Endothelial cell of umbilical vein (primary cell): ENCODE results near the gene SVEP1. TPM values are rescaled to one million over a fixed set of nuclear protein-coding genes. Genes with fewer than 3 reads are reported as not detected.

Experiments used
- BruUV-seq: library from RNA; stranded (reverse); fragments of 400-500 nt; replicated peaks from 2 replicates; lab custom pipeline; 2021; lab: Mats Ljungman, UMichigan
- CTCF ChIA-PET: fragments of 300-600, 350-600 bp; sonication (Branson Sonifier 250); formaldehyde crosslinking; loops from one replicate; lab custom pipeline; 2021; ENCODE audit warnings: antibody characterized with exemption, inconsistent platforms; lab: Charles Lee
- POLR2A ChIA-PET: fragments of 300-600, 350-600 bp; sonication (Branson Sonifier 250); formaldehyde crosslinking; loops from one replicate; lab custom pipeline; 2021; ENCODE audit warnings: antibody characterized with exemption, inconsistent platforms; lab: Charles Lee
- DNase-seq: peaks from one replicate; pipeline ENCODE4 v3.0.0-alpha.2; 2011; ENCODE audit warnings: low read depth, low spot score
- FAIRE-seq: peaks from 2 replicates; lab custom pipeline; 2011; peaks lifted over from hg19 to GRCh38; lab: Jason Lieb, UNC
- H2AFZ ChIP-seq: 2 replicates; pipeline ENCODE4 v1.6.0; 2012; ENCODE audit warnings: low read depth, low read length, control low read depth, inconsistent platforms
- H3K27ac ChIP-seq: 2 replicates; pipeline ENCODE4 v1.5.1; 2011; ENCODE audit warnings: low read depth, mild to moderate bottlenecking, control low read depth, low read length, moderate library complexity; ENCODE audit not compliant: insufficient read depth
- H3K27me3 ChIP-seq, 2 experiments: 2 replicates each; pipeline versions ENCODE4 v1.6.0 to v1.6.1; 2011; ENCODE audit warnings: low read length in 2 of 2, mixed read lengths in 1 of 2; ENCODE audit not compliant: control insufficient read depth in 2 of 2, insufficient read depth in 2 of 2
- H3K36me3 ChIP-seq, 2 experiments: 2 replicates in 1 of 2; 3 replicates in 1 of 2; pipeline ENCODE4 v1.5.1; 2011; ENCODE audit warnings: low read length in 2 of 2, mild to moderate bottlenecking in 1 of 2, moderate library complexity in 1 of 2; ENCODE audit not compliant: control insufficient read depth in 2 of 2, insufficient read depth in 2 of 2; ENCODE audit errors: extremely low read depth in 1 of 2
- H3K4me1 ChIP-seq: 3 replicates; pipeline ENCODE4 v1.5.1; 2011; ENCODE audit warnings: mild to moderate bottlenecking, low read length; ENCODE audit not compliant: control insufficient read depth, insufficient read depth; ENCODE audit errors: extremely low read depth
- H3K4me2 ChIP-seq: 2 replicates; pipeline ENCODE4 v1.6.1; 2011; ENCODE audit warnings: low read length, control low read depth, mixed read lengths; ENCODE audit not compliant: insufficient read depth
- H3K4me3 ChIP-seq, 3 experiments: fragments of 200-600 bp in 1 of 3; sonication (generic), shearing (Covaris generic) in 1 of 3; replicated peaks in 1 of 3; 2 replicates each; pipeline ENCODE4 v1.5.1; 2011 to 2016; ENCODE audit warnings: control low read depth in 3 of 3, low read length in 3 of 3, mild to moderate bottlenecking in 2 of 3, inconsistent platforms in 1 of 3, low read depth in 1 of 3, moderate library complexity in 1 of 3; ENCODE audit not compliant: insufficient read depth in 1 of 3
- H3K79me2 ChIP-seq: 2 replicates; pipeline ENCODE4 v1.6.0; 2012; ENCODE audit warnings: low read length, inconsistent platforms; ENCODE audit not compliant: control insufficient read depth, insufficient read depth
- H3K9ac ChIP-seq: replicated peaks from 2 replicates; pipeline ENCODE3; 2011; ENCODE audit warnings: low read length, control low read depth; ENCODE audit not compliant: insufficient read depth; ENCODE audit errors: extremely low read depth
- H3K9me1 ChIP-seq: replicated peaks from 3 replicates; pipeline ENCODE4 v1.6.0; 2011; ENCODE audit warnings: mild to moderate bottlenecking, low read length; ENCODE audit not compliant: control insufficient read depth, insufficient read depth; ENCODE audit errors: extremely low read depth
- H3K9me3 ChIP-seq: replicated peaks from 2 replicates; pipeline ENCODE4 v1.5.1; 2012; ENCODE audit warnings: low read length, inconsistent platforms; ENCODE audit not compliant: control insufficient read depth, insufficient read depth
- H4K20me1 ChIP-seq: replicated peaks from 2 replicates; pipeline ENCODE3; 2011; ENCODE audit warnings: mild to moderate bottlenecking, low read length; ENCODE audit not compliant: control insufficient read depth, insufficient read depth; ENCODE audit errors: extremely low read depth
- FOS ChIP-seq: IDR thresholded peaks from 2 replicates; pipeline ENCODE4 v1.6.1; 2011; ENCODE audit warnings: mild to moderate bottlenecking, low read length, moderate library complexity, borderline replicate concordance; ENCODE audit not compliant: insufficient read depth
- GATA2 ChIP-seq: IDR thresholded peaks from 2 replicates; pipeline ENCODE4 v1.7.0; 2011; ENCODE audit warnings: low read depth, mild to moderate bottlenecking, moderate library complexity, mixed read lengths, low read length; ENCODE audit not compliant: insufficient read length, insufficient read depth
- JUN ChIP-seq: IDR thresholded peaks from 2 replicates; pipeline ENCODE4 v1.6.1; 2011; ENCODE audit warnings: borderline replicate concordance, low read depth; ENCODE audit not compliant: insufficient read length, insufficient read depth
- MYC ChIP-seq: IDR thresholded peaks from one replicate; pipeline ENCODE4 v1.6.1; 2011; ENCODE audit warnings: mild to moderate bottlenecking, low read depth, low read length
- POLR2A ChIP-seq: IDR thresholded peaks from 2 replicates; pipeline ENCODE4 v1.6.1; 2012; ENCODE audit warnings: low read depth, mild to moderate bottlenecking, control low read depth, low read length
- POLR2AphosphoS5 ChIP-seq: IDR thresholded peaks from 2 replicates; pipeline ENCODE4 v1.6.1; 2012; ENCODE audit warnings: low read depth, mild to moderate bottlenecking, control low read depth, low read length, moderate library complexity; ENCODE audit not compliant: insufficient read depth
- dilution Hi-C: fragments of 300-500 bp; cut with MboI; formaldehyde crosslinking; loops from one replicate; pipeline ENCODE4 v1.15.0; 2019; ENCODE audit warnings: low sequenced_read_pairs; ENCODE audit not compliant: extremely low pct_ligation_motif_present
- intact Hi-C: fragments of 100-400 bp; cut with micrococcal nuclease; formaldehyde crosslinking; loops from one replicate; pipeline ENCODE4 v1.10.0; 2022
- polyA plus RNA-seq, 4 experiments: library from polyadenylated mRNA; depleted of rRNA in 3 of 4; stranded (reverse) in 3 of 4; unstranded in 1 of 4; fragments of >200 nt; gene quantifications; 2 replicates each; pipeline versions ENCODE4 v1.2.1 to v1.2.3, GENCODE V29; 2011 to 2012; ENCODE audit warnings: missing spikeins in 1 of 4
- total RNA-seq: library from RNA; stranded (reverse); gene quantifications from 2 replicates; pipeline ENCODE4 v1.2.3, GENCODE V29; 2021
- TF ChIP-seq, protein P1 (sequence below), 2 donors: IDR thresholded peaks; 1 replicate in 1 of 2; 2 replicates in 1 of 2; pipeline ENCODE4 v1.5.1; 2011; ENCODE audit warnings: low read length in 2 of 2, mild to moderate bottlenecking in 2 of 2, moderate library complexity in 2 of 2, control low read depth in 1 of 2, inconsistent platforms in 1 of 2, low read depth in 1 of 2; ENCODE audit not compliant: insufficient read depth in 1 of 2; ENCODE audit errors: extremely low read depth in 1 of 2

SVEP1 gene
- total and polyA plus RNA-seq, 2 donors (not counting 3 experiments of a cell fraction or from before 2014, with no cell fraction given) = 0.04 to 0.29 TPM

DNA sequence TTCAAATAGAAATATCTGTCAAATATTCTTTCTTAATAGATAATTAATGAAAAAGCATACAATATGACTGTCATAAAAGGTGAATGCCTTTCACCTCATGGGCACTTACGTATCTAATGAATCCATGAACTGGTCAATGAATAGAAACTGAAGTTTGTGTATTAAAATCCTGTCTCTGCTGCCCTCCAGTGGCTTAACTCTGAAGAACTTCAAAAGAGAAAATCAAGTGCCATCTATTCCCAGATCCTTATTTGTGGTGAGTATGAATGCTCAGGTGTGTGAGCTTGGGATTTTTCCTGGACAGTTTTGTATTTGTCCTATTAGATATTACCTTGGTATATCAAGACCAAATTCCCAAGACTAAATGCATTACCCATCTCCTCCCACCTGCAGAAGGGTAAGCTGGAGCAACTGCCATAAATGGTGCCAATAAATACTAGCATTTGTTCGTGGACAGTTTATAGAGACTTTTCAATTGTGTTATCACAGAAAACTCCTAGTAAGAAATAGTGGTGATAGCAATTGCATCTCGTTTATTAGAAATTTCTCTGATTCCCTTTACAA is 44.0 kb upstream of the SVEP1 start:
- H3K4me3 ChIP-seq = no peak overlapping the region
- no peaks in the 10 kb centered on the region for H3K9me1 ChIP-seq
- no peak for TF ChIP-seq POLR2A
- no peak for TF ChIP-seq POLR2AphosphoS5
- no peak for TF ChIP-seq FOS
- TF ChIP-seq, protein P1, sequence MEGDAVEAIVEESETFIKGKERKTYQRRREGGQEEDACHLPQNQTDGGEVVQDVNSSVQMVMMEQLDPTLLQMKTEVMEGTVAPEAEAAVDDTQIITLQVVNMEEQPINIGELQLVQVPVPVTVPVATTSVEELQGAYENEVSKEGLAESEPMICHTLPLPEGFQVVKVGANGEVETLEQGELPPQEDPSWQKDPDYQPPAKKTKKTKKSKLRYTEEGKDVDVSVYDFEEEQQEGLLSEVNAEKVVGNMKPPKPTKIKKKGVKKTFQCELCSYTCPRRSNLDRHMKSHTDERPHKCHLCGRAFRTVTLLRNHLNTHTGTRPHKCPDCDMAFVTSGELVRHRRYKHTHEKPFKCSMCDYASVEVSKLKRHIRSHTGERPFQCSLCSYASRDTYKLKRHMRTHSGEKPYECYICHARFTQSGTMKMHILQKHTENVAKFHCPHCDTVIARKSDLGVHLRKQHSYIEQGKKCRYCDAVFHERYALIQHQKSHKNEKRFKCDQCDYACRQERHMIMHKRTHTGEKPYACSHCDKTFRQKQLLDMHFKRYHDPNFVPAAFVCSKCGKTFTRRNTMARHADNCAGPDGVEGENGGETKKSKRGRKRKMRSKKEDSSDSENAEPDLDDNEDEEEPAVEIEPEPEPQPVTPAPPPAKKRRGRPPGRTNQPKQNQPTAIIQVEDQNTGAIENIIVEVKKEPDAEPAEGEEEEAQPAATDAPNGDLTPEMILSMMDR (IDR thresholded peaks at IDR 0.05; ENCODE audit: extremely low read depth in 1 of 2, insufficient read depth in 1 of 2, low read depth in 1 of 2, low read length in 2 of 2) = peak; percentile 41 to 46
- H3K9ac ChIP-seq = no peak overlapping the region
- CTCF ChIA-PET = interaction anchor here (0.6 to 2.4 kb wide), 42 partner anchors 14 to 1049 kb away, joined by 3 to 105 read pairs (median 4); partner anchors contain the start of gene TXN
- no peak overlapping the region for H3K4me2 ChIP-seq
- no peaks in the 10 kb centered on the region for H3K9me3 ChIP-seq
- H2AFZ ChIP-seq = no peak overlapping the region
- dilution Hi-C loops (no loop called here), intact Hi-C loops (loop anchor here (1.0 to 10.0 kb wide), 6 partner anchors 171 to 1049 kb away; partner anchors contain the start of gene TXN)
- FAIRE-seq (no peak), DNase-seq (peak; percentile 75)
- no peaks in the 10 kb centered on the region for H3K4me1 ChIP-seq
- H3K36me3 ChIP-seq = no peaks in the 10 kb centered on the region
- POLR2A ChIA-PET = no interaction called here
- BruUV-seq = no TSS peak
- H3K27me3 ChIP-seq = no peaks in the 10 kb centered on the region
- H4K20me1 ChIP-seq = no peaks in the 10 kb centered on the region
- H3K79me2 ChIP-seq = no peaks in the 10 kb centered on the region
- no peak overlapping the region for H3K27ac ChIP-seq

GRCh38 chr9:110622368-110622767 is 42.8 kb upstream of the SVEP1 start:
- H3K36me3 ChIP-seq = no peaks in the 10 kb centered on the region
- H3K4me3 ChIP-seq = no peak overlapping the region
- no peaks in the 10 kb centered on the region for H3K9me3 ChIP-seq
- no peaks in the 10 kb centered on the region for H3K4me1 ChIP-seq
- dilution Hi-C loops = no loop called here
- no peak for TF ChIP-seq JUN
- TF ChIP-seq POLR2AphosphoS5 = no peak
- no peak for TF ChIP-seq MYC
- no peak for TF ChIP-seq GATA2
- TF ChIP-seq, protein P1 (IDR thresholded peaks at IDR 0.05; ENCODE audit: extremely low read depth in 1 of 2, insufficient read depth in 1 of 2, low read depth in 1 of 2, low read length in 2 of 2) = no peak
- H4K20me1 ChIP-seq = no peaks in the 10 kb centered on the region
- H3K79me2 ChIP-seq = no peaks in the 10 kb centered on the region
- no peak overlapping the region for H2AFZ ChIP-seq
- no TSS peak for BruUV-seq
- no peak overlapping the region for H3K9ac ChIP-seq
- DNase-seq (no peak), FAIRE-seq (no peak)
- no peaks in the 10 kb centered on the region for H3K27me3 ChIP-seq
- no peak overlapping the region for H3K4me2 ChIP-seq
- POLR2A ChIA-PET = no interaction called here
- CTCF ChIA-PET = interaction anchor here (1.0 to 2.4 kb wide), 10 partner anchors 51 to 1048 kb away, joined by 3 to 105 read pairs (median 16); no protein-coding TSS in a partner anchor
- intact Hi-C loops = loop anchor here (5.0 to 10.0 kb wide), 2 partner anchors 365 to 738 kb away; partner anchors contain the start of gene TXN
- H3K27ac ChIP-seq = no peak overlapping the region
- no peaks in the 10 kb centered on the region for H3K9me1 ChIP-seq
